ENCODE data around the gene IMPDH1.

The IMPDH1 gene

DNA sequence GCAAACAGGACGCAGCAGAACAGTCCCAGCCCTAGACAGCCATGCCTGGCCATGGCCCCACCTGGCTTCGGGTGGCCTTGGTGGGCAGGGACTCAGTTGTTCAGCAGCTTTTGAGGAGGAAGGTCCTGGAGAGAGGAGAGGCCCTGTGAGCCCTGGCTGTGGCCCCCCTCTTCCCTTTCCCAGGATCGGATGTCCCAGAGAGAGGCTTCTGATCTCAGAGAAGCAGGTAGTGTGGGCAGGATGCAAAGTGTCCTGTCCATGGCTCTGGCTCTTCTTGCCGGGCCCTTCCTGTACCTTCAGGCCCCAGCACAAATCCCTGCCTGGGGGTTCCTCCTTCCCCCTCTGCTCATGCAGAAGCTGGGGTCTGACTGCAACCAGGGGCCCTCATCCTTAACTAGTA, 49.8 kb downstream of the IMPDH1 start:
- no peak for DNase-seq

DNA sequence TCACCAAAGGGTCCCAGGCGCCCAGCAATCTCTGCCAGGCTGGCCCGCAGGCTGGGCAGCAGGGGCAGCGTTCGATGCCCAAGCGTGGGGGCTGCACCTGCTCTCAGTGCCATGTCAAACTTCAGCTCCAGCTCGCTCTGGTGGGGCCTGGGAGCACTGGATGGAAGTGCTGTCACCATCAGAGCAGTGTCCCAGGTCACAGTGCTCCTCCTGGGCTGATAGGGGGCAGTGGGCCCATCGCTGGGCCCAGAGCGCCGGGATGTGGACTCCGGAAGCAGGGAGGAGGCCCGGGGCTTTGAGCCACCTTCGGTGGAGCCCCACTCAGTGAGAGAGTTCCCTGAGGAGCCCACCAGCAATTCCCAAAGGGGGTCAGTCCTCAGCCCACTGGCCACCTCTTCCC, 50.4 kb downstream of the IMPDH1 start:
- DNase-seq: no peak

DNA sequence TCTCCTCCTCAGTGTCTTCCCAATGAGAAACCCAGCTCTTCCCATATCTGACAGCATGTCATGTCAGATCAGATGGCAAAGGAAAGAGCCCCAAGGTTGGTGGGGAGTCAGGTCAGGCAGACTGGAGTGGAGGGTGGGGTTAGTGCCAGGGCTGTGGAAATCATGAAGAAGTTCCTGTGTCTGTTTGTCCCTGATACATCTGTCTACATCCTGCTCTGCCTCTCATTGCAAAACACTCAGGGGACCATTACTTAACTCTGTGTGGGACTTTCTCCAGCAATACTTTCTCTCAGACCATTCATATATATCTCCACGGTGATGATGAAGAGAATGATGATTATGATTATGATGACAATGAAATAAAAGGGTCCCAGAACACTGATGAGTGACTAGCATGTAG, 51.5 kb downstream of the IMPDH1 start:
- DNase-seq: no peak

DNA sequence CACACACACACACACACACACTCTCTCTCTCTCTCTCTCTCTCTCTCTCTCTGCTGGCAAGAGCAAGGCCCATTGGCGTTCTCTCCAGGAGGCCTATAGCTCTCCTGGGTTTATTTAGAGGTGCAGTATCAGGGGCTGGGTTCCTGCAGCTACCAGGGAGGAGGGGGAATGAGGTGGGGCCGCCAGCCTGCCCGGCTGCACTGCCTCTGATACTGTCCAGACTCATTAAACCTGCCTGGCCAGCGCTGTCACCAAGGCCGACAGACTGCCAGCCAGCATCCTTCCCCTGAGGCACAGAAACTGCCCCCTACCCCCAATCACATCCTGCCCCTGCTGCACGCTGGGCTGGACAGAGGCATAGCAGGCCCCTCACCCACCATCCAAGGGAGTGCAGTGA, 52.6 kb downstream of the IMPDH1 start:
- DNase-seq: no peak

DNA sequence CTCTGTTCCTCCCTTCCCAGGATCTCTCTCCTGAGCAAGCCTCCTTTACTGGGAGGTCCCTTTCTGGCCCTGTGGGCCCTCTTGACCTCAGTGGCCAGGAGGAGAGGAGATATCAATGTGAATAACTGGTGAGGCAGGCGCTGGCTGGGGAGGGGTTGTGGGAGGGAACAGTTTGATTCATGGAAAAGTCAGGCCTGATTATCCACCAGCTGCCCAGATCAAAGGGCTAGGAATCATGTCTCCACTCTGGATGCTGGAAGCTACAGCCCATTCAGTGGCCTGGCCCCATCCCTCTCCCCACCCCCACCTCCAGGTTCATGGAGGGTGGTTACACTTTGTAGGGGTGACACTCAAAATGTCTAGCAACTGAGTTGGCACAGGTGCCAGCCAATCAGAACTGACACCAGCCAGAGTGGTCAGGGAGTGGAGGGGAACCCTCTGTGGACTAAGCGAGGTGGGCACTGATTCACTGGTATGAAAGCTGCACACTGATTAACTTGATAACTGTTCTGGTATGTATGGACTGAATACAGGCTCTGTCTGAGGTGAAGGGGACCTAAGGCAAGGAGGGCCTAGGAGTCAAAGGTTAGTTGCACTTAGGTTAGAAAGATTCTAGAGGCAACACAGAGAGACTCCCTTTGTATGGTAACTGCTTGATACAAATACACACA, 53.1 kb downstream of the IMPDH1 start:
- no peak for DNase-seq

DNA sequence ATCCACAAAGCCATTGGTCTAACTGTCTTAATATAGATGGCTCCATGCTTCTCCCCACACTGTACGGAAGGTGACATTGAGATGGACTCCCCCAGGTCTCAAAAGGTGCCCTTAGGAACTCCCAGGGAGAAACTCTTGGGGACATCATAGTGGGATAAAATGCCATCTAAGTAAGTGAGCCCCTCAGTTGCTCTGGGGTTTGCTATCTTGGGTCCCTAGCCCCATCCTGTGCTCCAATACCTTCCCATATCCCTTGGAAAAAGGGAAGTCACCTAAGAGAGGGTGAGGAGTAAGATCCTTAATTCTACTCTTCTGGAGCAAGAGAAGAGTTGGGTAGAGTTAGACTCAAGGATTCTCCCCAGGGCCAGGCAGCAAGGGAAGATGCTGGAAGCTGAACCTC, 56.2 kb downstream of the IMPDH1 start:
- no peak for DNase-seq

DNA sequence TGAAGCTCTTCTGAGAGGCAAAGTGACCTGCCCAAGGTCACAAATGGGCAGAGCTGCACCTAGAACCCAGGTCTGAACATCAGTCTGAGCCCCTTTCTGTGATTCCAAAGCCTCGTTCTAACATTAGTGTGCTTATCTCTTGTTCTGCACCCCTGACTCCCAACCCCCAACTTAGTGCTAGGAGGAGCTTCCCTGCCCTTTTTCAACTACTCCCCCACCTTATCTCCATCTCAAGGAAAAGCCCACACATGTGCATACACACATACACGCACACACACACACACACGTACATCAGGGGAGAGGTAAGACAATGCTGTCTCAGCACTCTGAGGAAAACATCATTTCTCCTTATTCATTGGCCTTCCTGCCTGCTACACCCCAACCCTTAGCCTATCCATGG, 56.6 kb downstream of the IMPDH1 start:
- no peak for DNase-seq

DNA sequence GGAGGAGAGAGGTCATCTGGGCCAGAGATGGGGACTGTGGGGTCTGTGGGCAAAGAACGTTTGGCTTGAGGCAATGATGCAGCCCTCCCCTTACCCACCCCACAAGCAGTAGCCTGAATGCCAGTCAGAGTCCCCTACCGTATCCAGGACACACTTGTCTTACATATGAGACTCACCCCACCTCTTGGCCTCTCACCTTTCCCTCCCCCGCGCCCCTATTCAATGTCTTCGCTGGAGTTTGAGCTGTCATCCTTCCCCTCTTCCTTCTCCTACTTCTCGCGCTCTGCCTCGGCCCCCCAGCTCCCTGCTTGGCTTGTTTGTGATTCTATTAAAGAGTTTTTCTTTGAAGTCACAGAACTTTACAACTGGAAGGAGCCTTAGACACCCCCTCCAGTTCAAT, 57.1 kb downstream of the IMPDH1 start:
- no peak for DNase-seq

DNA sequence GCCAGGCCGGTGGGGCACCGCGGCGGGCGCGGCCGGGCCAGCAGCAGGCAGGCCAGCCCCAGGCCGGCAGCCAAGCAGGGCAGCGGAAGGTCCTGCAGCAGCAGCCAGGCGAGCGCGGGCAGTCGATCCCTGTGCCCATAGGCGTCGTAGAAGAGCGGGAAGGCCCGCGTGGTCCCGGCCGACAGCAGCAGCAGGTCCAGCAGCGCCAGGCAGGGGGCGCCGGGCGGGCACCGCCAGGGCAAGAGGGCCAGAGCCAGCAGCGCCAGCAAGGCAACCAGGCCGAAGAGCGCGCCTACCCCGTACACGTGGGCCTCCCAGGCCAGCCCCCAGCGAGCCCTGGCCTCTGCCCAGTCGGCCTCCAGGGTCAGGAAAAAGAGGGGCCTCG, 57.6 kb downstream of the IMPDH1 start:
- DNase-seq: no peak

DNA sequence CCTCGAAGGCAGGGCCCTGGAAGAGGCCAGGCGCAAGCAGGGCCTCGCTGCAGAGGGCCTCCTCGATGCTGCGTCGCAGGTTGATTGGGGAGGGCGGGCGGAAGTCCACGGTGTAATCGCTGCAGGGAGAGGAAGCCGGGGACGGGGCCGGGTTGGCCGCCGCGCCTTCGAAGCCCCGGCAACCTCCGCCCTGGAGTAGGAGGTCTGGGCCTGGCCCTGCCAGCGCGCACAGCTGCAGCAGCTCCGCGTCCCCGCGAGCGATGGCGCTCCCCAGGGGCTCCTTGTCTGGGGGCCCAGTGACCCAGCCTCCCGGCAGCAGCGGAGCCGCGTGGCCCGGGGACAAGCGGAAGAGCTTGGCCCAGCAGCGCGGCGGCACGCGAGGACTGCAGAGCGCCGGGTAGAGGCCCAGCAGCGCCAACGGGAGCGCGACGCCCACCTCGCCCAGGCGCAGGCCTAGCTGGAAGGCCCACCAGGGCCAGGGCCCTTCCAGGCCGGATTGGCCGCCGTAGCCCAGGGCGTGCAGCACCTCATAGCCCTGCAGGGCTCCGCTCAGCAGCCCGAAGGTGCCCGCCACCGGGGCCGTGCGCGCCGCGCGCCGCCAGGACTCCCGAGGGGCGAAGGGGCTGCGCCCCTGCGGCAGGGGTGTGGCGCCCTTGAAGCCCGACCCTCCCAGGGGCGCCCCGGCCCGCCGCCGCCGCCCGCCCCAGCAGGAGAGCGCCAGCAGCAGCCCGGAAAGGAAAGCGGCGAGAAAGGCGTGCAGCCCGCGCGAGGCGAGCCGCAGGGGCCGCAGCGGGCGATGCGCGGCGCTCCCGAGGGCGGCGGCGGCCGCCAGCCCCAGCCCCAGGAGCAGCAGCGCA, 58.3 kb downstream of the IMPDH1 start:
- no peak for DNase-seq

DNA sequence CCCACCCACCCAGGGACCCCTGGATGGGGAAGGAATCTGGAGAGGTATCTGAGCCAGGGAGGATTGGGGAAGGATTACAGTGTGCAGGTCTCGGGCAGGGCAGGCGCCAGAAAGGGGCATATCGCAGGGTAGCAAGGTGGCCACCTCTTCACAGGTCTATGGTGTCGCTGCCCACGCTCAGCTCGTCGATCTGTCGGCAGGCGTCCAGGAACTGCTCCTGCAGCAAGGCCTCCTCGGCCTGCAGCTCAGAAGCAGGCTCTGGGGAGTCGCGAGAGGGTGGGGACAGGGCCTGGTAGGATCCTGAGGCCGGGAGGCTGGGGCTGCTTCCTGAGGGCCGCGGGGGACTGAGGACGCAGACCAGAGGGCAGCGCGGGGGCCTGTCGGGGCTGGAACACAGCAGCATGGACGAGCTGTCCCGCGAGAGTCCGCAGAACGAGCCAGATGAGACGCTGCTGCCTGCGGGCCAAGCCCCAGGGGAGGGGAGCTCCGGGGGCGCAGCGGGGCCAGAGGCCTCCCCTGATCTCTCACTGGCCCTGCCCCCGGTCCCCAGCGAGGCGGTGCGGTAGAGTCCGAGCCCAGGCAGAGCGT, 59.0 kb downstream of the IMPDH1 start:
- no peak for DNase-seq

DNA sequence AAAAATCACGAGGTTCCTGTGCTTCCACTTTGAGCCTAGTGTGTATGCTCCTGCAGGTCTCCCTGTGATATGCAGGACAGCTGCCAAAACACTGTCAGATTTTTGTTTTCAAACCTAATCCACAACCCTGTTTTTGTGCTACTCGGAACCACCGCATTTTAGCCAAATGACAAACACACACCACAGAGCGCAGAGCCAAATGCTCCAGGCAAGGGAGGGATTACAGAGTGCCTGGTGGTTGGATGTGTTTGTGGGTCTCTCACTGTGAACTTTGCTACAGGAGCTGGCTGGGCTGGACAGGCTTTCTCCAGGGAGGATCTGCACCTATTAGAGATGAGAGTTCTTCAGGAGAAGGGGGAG, 60.3 kb downstream of the IMPDH1 start:
- no peak for DNase-seq

DNA sequence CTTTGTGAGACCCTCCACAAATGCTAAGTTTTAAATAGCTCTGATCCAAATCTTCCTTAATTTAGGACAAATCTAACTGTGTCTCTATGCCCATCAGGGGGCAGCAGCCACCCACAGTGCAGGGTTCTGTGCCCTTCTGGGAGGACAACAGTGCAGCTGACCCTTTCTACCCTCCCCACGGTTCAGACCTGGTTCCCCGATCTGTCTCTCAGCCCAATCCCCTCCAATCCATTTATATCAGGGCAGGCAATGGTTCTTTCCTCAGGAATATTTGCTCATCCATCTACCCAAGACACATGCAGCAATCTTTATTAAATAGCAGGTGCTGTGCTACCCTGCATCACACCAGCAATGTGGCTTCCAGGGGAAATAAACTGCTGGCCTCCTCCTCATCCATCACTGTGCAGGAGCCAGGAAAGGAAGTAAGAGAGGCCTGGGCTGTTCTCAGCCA, 62.1 kb downstream of the IMPDH1 start:
- peak; percentile 23 to 48 for DNase-seq

DNA sequence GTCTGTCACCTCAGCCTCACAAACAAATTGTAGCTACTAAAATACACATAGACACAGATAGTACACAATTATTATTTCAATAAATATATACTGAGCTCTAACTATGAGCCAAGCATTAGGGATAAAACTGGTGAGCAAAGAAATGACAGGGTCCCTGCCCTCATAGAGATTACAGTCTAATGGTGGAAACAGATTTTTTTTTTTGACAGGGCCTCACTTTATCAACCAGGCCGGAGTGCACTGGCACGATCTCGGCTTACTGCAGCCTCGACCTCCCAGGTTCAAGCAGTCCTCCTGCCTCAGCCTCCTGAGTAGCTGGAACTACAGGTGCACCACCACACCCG, 65.4 kb downstream of the IMPDH1 start:
- no peak for DNase-seq

DNA sequence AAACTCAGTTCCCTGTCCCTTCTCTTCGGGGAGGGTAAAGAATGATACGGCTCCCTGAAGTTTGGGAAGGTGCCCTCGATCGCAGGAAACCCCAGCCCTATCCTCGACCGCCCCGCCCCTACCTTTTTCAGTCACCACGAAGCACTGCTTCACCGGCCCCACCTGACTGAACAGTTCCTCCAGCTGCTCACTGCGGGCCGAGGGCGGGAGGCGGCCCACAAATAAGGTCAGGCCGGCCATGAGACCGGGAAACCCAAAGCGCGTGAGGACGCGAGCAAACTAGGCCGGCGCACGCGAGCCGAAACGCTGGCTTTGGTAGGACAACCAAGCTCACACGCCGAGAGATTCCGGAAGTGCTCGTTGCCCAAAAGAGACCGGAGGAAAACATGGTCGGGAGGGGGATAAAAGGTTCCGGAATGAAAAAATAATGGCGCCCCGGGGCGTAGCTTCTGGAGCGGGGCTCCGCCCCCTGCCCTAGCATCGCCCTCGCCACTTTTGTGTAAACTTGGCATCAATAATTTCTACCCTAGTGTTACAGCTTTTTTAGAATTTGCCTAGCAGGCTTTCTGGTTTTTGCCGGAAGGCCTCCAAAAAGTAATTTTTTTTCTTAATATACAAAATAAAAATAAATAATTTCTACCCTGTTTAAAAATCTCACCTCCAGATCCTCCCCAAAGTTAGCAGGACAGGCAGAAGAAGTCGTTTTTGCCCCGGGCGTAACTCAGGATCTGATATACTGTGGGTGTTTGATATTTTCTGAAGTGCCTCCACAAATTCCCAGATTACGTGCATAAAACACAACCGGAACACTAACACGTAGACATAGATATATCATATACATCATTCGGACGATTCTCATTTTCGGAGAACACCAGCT, 66.0 kb downstream of the IMPDH1 start, which contains the start of gene RBM28:
RBM28 (minus strand) TSS at position 355 of the 877 bp plus-strand sequence; CDS start at position 240, 115 bp downstream.
- DNase-seq: peak; percentile 80 to 84
